ENCODE data around the gene SMURF2. TPM values are rescaled to one million over a fixed set of nuclear protein-coding genes. Genes with fewer than 3 reads are reported as not detected.

SMURF2 gene
- total RNA-seq, 1 donor from 2014 or later = 48.3 TPM

DNA sequence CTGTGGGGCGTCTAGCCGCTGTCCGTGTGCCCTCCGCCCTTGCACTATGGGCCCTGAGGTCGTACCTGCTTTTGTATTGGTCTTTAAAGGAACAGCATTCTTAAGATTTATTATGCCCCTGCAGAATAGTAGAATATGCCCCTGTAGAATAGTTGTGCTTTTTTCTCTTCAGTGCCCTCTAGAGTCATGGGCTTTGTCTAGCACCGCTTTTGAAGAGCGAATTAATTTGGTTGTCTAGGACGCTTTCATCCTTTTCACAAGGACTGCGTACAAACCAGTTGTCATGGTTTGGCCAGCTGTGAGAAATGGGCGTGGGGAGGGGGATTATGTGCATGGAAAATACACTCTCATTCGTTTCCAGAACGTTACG is 154.7 kb downstream of the SMURF2 start:
- H3K4me3 ChIP-seq (ENCODE audit: low read depth, low read length) = peak overlapping the region; percentile 90
- peak; percentile 49 for TF ChIP-seq CTCF (conservative IDR thresholded peaks at IDR 0.05; ENCODE audit: low read depth, low read length)
- DNase-seq (ENCODE audit: low read depth) = no peak

GRCh38 chr17:64506576-64507412 is 155.3 kb downstream of the SMURF2 start, which contains the start of gene CEP95:
CEP95 (plus strand) TSS chr17:64506977; CDS start chr17:64507098, 121 bp downstream.
- H3K4me3 ChIP-seq (ENCODE audit: low read depth, low read length) = peak within 1 kb of the TSS; percentile 90
- DNase-seq (ENCODE audit: low read depth) = no peak
- no peak for TF ChIP-seq CTCF (conservative IDR thresholded peaks at IDR 0.05; ENCODE audit: low read depth, low read length)

DNA sequence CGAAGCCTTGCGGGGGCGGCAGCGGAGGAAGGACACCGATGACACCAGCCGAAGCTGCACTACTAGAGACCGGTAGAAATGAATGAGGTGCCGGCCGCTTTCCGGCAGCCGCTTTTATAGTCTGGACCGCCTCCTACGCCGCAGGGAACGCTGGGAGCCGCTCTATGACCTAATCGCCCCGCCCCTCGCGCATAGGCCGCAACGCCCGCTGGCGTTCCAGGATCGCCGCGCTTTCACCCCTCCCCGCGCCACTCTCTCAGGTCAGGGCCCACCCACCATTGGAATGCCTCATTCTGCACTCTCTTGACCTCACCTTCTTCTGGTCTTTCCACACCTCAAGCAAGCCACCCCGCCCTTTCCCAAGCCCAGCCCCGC is 155.9 kb downstream of the SMURF2 start, which contains the start of gene DDX5:
Gene DDX5, minus strand, starts transcription at position 89 of the 375 bp plus-strand sequence. CDS start 170 bp downstream, outside the sequence.
- peak; percentile 87 for DNase-seq (ENCODE audit: low read depth)
- TF ChIP-seq CTCF (conservative IDR thresholded peaks at IDR 0.05; ENCODE audit: low read depth, low read length) = no peak
- peak within 1 kb of the TSS; percentile 90 for H3K4me3 ChIP-seq (ENCODE audit: low read depth, low read length)

DNA sequence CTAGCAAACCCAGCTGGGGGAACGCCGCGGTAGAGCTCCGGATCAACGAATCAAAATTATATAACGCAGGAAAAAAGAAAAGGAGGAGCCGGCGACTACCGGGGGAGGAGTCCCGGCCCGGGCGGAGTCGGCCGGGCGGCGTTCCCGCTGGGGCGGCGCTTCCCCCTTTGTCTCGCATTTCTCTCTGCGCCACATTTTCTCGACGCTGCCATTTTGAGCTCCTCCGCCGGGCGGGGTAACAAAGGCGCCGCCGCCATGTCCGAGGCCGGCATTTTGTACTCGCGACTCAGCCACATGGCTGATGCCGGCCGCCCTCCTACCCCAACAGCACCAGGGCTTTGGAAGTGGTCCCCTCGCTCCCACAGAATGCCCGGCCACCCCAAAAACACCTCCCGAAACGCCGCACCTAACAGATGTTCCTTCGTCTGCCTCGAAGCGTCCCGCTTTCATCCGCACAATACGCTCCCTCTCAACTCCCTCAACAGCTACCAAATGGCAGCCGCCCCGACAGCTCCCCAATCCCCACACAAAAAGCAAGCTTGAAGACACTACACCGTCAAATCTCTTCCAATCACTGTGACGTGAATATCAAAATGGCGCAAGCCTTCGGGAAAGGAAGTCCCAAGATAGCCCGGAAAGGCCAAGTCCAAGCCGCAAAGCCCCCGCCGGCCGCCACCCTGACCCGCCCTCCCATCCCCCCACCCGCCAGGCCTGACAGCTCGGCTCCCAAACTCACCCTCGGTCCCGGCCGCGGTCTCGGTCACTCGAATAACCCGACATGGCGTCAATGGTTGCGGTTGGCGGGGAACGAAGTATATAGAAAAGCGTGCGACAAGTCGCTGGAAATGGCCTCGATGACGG is 156.5 kb downstream of the SMURF2 start:
- no peak for DNase-seq (ENCODE audit: low read depth)
- no peak for TF ChIP-seq CTCF (conservative IDR thresholded peaks at IDR 0.05; ENCODE audit: low read depth, low read length)
- H3K4me3 ChIP-seq (ENCODE audit: low read depth, low read length) = peak overlapping the region; percentile 90

DNA sequence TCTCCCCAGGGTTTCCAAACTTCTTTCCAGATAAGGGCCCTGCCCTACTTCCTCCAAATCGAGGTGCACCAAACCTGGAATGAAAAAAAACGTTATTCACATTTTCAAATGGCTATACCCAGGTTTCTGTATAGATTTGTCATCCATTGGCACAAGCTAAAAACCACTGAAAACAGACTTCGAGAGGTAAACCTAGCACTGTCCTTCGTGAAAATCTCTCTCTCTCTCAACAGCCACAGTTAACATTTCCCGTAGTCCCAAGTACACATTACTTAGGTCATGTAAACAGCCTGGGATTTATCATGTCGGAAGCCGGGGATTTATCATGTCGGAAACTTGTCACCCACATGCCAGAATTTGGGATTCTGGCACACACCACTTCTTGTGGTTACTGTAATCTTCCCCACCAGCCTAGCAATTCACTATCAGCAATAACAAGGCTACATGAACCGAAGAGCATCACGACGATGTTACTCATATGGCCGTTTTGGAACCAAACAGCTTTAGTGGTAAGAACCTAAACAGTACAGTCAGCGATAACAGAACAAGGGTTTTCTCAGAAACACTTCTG is 157.3 kb downstream of the SMURF2 start:
- TF ChIP-seq CTCF (conservative IDR thresholded peaks at IDR 0.05; ENCODE audit: low read depth, low read length) = no peak
- no peak for DNase-seq (ENCODE audit: low read depth)
- H3K4me3 ChIP-seq (ENCODE audit: low read depth, low read length) = peak overlapping the region; percentile 90

GRCh38 chr17:64503821-64504768 is 158.0 kb downstream of the SMURF2 start:
- TF ChIP-seq CTCF (conservative IDR thresholded peaks at IDR 0.05; ENCODE audit: low read depth, low read length) = no peak
- H3K4me3 ChIP-seq (ENCODE audit: low read depth, low read length) = peak overlapping the region; percentile 90
- DNase-seq (ENCODE audit: low read depth) = no peak
